Mesothelial cell of epicardium (in vitro differentiated cells): ENCODE results near the gene BCHE. TPM values are rescaled to one million over a fixed set of nuclear protein-coding genes. Genes with fewer than 3 reads are reported as not detected.

Source experiments
- DNase-seq, 2 experiments: peaks; one replicate each; pipeline ENCODE4 v3.0.0; 2021; ENCODE audit warnings: low spot score in 2 of 2; ENCODE audit not compliant: unreplicated experiment in 2 of 2
- H3K27ac Mint-ChIP-seq: 2 replicates; pipeline ENCODE4 v1.8.0; 2021; ENCODE audit warnings: mixed read lengths
- H3K27me3 Mint-ChIP-seq: 2 replicates; pipeline ENCODE4 v1.8.0; 2021; ENCODE audit warnings: low read depth, mixed read lengths
- H3K36me3 Mint-ChIP-seq: 2 replicates; pipeline ENCODE4 v1.8.0; 2021; ENCODE audit warnings: mixed read lengths
- H3K4me1 Mint-ChIP-seq: 2 replicates; pipeline ENCODE4 v1.8.0; 2021; ENCODE audit warnings: mixed read lengths
- H3K4me3 Mint-ChIP-seq: 2 replicates; pipeline ENCODE4 v1.8.0; 2021; ENCODE audit warnings: mild to moderate bottlenecking, moderate library complexity, mixed read lengths
- H3K9me3 Mint-ChIP-seq: 2 replicates; pipeline ENCODE4 v1.8.0; 2021; ENCODE audit warnings: mixed read lengths
- total RNA-seq: library from RNA; stranded (reverse); gene quantifications from 3 replicates; pipeline ENCODE4 v1.2.1, GENCODE V29; 2021
- TF ChIP-seq, protein P1 (sequence below): fragments of 200-600 bp; sonication (generic); IDR thresholded peaks from one replicate; pipeline ENCODE4 v1.5.0; 2021; ENCODE audit warnings: antibody characterized with exemption; ENCODE audit not compliant: unreplicated experiment

Gene BCHE
- total RNA-seq, 1 donor from 2014 or later: 6.4 TPM

DNA sequence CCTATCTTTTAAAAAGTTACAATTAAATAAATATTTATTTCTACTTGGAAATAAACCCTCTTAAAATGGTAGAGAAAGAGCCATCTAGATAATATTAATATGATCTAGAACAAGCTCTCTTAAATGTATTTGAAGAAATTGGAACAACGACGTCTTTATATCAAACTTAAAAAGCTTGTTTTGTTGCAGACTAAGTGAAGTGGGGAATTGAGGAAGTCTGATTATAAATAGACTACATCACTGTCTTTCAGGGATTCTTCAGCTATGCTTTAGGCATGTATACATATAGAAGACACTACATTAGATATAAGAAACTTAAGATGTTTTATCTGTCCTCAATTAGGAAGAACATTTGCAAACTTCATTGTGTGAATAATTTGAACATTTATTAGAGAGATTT is 1.8 kb downstream of the BCHE start:
- H3K27me3 Mint-ChIP-seq: no peaks in the 10 kb centered on the region
- TF ChIP-seq, protein P1, sequence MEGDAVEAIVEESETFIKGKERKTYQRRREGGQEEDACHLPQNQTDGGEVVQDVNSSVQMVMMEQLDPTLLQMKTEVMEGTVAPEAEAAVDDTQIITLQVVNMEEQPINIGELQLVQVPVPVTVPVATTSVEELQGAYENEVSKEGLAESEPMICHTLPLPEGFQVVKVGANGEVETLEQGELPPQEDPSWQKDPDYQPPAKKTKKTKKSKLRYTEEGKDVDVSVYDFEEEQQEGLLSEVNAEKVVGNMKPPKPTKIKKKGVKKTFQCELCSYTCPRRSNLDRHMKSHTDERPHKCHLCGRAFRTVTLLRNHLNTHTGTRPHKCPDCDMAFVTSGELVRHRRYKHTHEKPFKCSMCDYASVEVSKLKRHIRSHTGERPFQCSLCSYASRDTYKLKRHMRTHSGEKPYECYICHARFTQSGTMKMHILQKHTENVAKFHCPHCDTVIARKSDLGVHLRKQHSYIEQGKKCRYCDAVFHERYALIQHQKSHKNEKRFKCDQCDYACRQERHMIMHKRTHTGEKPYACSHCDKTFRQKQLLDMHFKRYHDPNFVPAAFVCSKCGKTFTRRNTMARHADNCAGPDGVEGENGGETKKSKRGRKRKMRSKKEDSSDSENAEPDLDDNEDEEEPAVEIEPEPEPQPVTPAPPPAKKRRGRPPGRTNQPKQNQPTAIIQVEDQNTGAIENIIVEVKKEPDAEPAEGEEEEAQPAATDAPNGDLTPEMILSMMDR: no peak
- H3K9me3 Mint-ChIP-seq: no peaks in the 10 kb centered on the region
- peaks cover 11% of the 10 kb centered on the region for H3K4me1 Mint-ChIP-seq
- DNase-seq: no peak
- no peak overlapping the region for H3K4me3 Mint-ChIP-seq
- no peak overlapping the region for H3K27ac Mint-ChIP-seq
- H3K36me3 Mint-ChIP-seq: no peaks in the 10 kb centered on the region

- H3K4me3 Mint-ChIP-seq: no peak overlapping the region
Observed at GRCh38 chr3:165830746-165831145, 6.5 kb downstream of the BCHE start.

GRCh38 chr3:165827883-165828282 is 9.3 kb downstream of the BCHE start:
- H3K27ac Mint-ChIP-seq: no peak overlapping the region

More at GRCh38 chr3:165830746-165831145, 6.5 kb downstream of the BCHE start:
- Mint-ChIP-seq H3K27ac (no peak overlapping the region), H3K36me3 (no peaks in the 10 kb centered on the region), H3K4me1 (peaks cover 2% of the 10 kb centered on the region), H3K9me3 (no peaks in the 10 kb centered on the region), H3K27me3 (no peaks in the 10 kb centered on the region)
- TF ChIP-seq, protein P1: no peak
- DNase-seq: no peak

DNA sequence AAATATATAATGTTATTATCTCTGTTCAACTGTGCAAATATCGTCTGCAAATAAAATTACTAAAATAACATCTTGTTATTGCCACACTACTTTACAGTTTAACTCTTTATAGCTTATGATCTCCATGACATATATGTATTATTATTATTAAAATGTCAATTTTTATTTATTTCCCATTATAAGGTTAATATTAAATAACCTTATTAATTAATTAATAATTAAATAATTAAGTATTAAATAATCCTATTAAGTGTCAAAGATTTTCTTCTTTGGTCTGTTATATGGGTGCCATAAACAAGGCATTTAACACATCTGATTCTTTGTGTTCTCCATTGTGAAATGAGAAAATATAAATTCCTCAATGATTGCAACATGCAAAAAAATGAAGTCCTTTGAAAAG is 10.0 kb downstream of the BCHE start:
- TF ChIP-seq, protein P1: no peak
- DNase-seq: no peak
- Mint-ChIP-seq H3K9me3 (no peaks in the 10 kb centered on the region), H3K27me3 (no peaks in the 10 kb centered on the region), H3K4me1 (no peaks in the 10 kb centered on the region), H3K36me3 (no peaks in the 10 kb centered on the region), H3K4me3 (no peak overlapping the region), H3K27ac (no peak overlapping the region)

More at GRCh38 chr3:165827883-165828282, 9.3 kb downstream of the BCHE start:
- Mint-ChIP-seq H3K9me3 (no peaks in the 10 kb centered on the region), H3K4me1 (no peaks in the 10 kb centered on the region), H3K27me3 (no peaks in the 10 kb centered on the region), H3K36me3 (no peaks in the 10 kb centered on the region), H3K4me3 (no peak overlapping the region)
- no peak for DNase-seq
- TF ChIP-seq, protein P1: no peak

- Mint-ChIP-seq H3K4me1 (peaks cover 2% of the 10 kb centered on the region), H3K27ac (no peak overlapping the region), H3K36me3 (no peaks in the 10 kb centered on the region), H3K27me3 (no peaks in the 10 kb centered on the region), H3K4me3 (no peak overlapping the region), H3K9me3 (no peaks in the 10 kb centered on the region)
- DNase-seq: no peak
- TF ChIP-seq, protein P1: no peak
Observed at GRCh38 chr3:165820671-165821123, 16.5 kb downstream of the BCHE start.
